Measurements from ENCODE around the gene ADAP2.
"Not testable (repeated sequence)": the region's sequence is repeated elsewhere in the genome, so short reads cannot be mapped to it uniquely, and the experiment has no call there.

ADAP2 gene, protein sequence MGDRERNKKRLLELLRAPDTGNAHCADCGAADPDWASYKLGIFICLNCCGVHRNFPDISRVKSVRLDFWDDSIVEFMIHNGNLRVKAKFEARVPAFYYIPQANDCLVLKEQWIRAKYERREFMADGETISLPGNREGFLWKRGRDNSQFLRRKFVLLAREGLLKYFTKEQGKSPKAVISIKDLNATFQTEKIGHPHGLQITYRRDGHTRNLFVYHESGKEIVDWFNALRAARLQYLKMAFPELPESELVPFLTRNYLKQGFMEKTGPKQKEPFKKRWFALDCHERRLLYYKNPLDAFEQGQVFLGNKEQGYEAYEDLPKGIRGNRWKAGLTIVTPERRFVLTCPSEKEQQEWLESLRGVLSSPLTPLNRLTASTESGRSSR

DNA sequence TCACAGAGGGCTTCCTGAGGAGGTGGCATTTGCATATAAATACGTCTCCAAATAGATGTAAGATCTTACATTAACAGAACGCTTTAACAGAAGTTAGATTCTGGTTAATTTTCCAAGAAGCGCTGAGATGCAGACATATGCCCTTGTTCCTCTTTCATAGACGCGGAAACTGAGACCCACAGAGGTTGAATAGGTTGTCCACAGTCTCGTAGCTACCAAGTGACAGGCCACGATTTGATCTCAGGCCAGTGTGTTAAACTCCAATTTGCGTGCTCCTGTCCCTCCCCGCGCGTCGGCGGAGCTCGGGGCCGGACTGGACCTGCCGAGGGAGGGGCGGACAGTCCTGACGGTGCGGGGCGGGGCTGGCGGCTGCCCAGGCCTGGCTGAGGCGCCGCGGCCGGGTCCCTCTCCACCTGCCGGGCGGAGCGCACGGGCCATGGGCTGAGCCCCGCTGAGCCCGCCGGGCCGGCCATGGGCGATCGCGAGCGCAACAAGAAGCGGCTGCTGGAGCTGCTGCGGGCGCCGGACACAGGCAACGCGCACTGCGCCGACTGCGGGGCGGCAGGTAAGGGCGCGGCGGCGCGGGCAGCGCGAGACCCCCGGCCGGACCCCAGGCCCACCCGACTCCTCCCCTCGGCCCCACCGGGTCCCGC is at the start of gene ADAP2:
Gene ADAP2, plus strand, starts transcription at position 402 of the 653 bp plus-strand sequence. Its CDS starts 70 bp downstream, at position 472.
- no peak for DNase-seq

DNA sequence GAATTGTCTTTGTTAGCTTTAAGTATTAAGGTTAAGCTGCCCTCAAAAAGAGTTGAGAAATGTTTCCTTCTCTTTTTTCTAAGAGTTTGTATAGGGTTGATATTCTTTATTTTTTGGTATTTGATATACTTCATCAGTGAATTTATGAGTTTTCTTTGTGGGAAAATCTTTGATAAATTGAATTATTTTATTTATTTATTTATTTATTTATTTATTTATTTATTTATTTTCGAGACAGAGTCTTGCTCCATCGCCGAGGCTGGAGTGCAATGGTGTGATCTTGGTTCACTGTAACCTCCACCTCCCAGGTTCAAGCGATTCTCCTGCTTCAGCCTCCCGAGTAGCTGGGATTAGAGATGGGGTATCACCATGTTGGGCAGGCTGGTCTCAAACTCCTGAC is 35.6 kb upstream of the ADAP2 start:
- no peak for DNase-seq

DNA sequence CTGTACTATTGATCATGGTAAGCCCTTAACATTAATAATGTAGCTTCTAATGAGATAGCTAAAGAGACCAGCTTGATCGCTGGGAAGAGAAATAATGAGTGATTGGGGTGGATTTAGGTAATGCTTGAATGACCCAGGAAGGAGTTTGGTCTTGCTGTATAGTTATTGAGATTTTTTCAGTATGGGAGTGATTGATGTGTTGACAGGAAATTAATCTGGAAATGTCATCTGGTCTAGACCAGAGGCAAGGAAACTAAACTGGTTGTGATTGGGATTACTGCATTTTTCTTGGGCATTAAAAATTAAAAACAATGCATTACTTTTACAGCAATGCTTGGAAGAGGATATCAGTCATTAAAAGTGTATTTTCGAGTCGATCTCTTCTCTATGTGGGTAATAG is 27.5 kb upstream of the ADAP2 start:
- no peak for DNase-seq

DNA sequence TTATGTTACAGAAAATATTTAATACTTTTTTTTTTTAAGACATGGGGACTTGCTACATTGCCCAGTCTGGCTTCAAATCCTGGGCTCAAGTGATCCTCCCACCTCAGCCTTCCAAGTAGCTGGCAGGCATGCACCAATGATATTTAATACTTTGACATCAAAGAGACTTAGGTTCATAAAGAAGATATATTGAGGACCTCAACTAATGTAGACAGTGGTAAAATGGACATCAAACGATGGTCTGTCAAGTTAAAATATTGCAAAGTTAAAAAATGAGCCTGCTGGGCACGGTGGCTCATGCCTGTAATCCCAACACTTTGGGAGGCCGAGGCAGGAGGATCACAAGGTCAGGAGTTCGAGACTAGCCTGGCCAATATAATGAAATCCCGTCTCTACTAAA is 24.4 kb upstream of the ADAP2 start:
- DNase-seq, result no peak

DNA sequence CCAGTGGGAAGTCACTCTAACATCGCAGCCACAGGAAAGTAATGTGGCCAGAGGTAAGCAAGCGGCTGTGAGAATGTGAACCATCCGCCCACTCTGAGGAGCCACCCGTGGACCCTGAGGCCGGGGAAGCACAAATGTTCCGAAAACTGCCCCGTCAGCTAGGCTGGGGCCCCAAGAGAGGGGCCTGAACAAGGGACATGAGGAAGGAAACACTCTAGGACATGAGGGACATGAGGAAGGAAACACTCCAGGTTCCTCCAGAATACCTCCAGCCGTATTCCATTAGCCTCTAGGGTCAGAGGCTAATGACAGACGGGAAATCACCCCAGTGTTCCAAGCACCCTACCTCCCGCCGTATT is 16.0 kb upstream of the ADAP2 start:
- DNase-seq, result no peak

DNA sequence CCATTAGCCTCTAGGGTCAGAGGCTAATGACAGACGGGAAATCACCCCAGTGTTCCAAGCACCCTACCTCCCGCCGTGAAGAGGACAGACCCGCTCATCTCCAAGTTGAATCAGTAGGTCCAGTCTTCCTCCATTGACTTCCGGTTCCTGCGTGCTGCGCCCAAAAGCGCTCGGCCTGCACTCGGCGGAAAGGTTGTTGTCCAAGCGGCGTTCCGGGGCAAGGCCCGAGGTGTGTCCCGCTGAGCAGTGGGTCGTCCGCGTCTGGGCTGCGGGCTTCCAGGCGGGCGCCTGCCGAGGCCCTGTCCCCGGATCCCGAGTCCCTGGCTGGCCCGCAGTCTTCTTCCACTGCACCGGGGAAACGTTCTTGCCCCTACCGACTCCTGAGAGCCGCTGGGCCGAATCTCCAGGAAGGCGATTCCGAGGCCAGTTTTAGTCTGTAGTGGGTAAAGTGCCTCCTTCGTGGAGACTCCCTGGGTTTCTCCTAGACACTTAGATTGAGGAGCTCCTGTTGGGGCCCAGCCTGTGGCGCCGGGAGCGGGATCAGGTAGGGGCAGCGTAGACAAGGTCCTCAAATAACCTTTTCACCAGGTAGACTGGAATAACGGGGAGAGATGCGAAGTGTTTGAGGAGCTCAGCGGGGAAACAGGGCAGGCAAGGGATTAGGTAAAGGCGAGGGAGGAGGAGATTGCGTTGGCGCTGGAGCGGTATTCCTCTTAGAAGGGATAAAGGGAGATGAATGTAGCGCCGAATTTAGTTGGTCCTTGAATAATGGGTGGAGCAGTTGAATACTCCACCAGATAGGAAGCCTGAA is 15.4 kb upstream of the ADAP2 start, which contains the start of gene TEFM:
Gene TEFM, minus strand, starts transcription at position 138 of the 811 bp plus-strand sequence. Its CDS starts 40 bp downstream, at position 98.
- DNase-seq, result peak; percentile 90

DNA sequence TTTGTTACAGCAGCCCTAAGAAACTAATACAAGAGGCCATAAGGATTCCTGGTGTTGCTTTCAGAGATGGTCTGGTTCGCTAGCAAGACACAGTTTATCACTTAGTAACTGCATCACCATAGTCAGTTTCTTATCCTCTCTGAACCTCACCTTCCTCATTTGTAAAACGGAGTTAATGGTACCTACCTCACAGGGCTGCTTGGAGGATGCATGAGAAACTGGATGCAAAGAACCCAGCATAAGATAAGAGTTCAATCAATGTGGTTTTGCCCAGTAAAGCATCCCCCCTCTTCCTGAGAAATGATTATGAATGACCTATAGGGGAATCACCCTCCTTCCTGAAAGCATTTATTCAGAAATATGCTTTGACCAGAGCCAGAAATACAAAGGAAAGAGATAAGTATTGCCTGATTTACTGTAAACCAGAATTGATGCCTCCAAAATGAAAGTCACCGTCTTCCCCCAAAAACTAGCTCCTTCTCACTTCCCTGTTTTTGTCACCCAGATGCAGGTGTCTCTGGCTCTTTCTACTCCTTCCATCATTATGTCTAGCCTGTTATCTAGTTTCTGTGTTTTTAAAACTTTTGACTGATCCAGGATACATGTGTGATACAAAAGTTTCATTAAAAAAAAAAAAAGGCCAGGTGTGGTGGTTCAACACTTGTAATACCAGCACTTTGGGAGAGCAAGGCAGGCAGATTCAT is 12.9 kb upstream of the ADAP2 start:
- DNase-seq, result no peak

DNA sequence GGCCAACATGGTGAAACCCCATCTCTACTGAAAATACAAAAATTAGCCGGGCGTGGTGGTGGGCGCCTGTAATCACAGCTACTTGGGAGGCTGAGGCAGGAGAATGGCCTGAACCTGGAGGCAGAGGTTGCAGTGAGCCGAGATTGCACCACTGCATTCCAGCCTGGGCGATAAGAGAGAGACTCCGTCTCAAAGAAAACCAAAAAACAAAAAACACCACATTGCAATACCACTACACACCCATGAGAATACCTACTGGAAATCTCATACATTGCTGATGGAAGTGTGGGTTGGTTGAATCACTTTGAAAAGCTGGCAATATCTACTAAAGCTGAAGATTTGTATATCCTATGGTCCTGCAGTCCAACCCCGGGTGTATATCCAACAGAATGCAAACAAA is 11.6 kb upstream of the ADAP2 start:
- not testable (repeated sequence) for DNase-seq

DNA sequence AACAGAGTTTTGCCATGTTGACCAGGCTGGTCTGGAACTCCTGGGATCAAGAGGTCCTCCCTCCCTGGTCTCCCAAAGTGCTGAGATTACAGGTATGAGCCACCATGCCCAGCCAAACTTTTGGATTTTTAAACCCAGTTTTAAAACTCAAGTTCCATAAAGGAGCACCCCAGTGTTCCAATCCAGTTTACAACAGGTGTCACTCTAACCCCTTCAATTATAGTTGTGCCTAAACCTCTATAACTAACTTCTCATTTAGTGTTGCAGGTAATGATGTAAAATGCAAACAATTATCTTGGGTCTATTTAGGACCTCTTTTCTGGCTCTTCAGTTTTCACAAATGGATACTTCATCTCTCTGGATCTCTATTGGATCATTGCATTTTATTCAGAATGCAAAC is 7.8 kb upstream of the ADAP2 start:
- no peak for DNase-seq

DNA sequence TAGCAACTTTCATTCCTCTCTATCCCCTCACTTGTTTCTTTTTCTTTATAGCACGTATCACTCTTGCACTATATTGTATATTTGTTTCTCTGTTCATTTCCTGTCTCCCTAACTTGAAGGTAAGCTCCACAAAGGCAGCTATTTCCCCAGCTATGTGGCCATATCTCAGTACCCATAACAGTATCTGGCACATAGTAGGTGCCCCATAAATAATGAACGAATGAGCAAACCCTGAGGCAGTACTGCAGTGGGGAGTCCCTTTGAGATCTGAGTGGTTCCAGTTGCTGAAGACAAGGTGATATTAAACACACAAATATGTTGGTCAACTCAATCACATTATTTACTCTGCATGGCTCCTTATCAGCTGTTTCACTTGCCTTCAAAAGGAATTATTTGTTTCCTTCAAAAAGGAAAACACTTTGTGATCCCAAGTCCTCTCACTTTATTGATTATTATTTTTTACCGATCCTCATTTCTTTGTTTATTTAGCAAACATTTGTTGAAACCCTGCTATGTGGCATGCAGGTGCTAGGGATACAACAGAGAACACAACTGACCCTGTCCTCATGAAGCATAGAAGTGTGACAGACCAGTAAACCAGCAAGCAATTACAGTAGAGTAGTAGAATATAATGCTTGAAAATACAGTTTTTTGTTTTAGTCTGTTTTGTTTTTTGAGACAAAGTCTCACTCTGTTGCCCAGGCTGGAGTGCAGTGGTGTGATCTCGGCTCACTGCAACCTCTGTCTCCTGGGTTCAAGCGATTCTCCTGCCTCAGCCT is 5.7 kb upstream of the ADAP2 start:
- DNase-seq, result no peak

DNA sequence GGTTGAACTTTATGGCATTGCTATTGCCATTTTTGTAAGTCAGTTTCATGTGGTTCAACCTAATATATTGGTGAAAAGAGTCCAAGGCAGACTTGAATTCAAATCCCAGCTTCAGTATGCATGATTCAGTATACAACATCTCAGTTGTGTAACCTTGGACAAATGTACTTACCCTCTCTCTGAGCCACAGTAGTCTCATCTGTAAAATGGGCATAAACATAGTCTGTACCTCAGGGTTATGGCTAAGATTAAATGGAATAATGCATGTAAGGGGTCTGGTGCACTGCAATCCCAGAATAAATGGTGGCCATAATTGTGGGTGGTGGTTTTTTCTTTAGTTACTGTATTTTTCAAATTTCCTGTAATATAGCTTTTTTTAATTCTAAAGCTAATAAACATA is 4.7 kb upstream of the ADAP2 start:
- DNase-seq, result no peak

DNA sequence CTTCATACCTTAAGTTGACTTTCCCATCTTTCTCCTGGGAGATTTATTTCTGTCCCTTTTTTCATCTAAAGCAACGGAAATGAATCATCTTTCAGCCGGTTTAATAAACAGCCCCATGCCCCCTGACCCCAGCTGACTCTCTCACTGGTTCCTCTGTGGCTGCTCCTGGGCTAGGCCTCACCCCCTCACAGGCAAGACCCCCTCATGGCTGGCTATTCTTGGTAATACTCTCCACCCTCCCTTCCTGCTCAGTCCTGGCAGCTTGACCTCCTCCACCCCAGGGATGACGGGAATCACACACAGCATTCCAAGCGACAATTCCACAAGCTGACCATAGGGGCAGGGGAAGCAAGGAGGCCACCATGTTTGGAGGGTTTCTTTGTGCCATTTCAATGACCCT is 1.5 kb upstream of the ADAP2 start:
- DNase-seq, result no peak

DNA sequence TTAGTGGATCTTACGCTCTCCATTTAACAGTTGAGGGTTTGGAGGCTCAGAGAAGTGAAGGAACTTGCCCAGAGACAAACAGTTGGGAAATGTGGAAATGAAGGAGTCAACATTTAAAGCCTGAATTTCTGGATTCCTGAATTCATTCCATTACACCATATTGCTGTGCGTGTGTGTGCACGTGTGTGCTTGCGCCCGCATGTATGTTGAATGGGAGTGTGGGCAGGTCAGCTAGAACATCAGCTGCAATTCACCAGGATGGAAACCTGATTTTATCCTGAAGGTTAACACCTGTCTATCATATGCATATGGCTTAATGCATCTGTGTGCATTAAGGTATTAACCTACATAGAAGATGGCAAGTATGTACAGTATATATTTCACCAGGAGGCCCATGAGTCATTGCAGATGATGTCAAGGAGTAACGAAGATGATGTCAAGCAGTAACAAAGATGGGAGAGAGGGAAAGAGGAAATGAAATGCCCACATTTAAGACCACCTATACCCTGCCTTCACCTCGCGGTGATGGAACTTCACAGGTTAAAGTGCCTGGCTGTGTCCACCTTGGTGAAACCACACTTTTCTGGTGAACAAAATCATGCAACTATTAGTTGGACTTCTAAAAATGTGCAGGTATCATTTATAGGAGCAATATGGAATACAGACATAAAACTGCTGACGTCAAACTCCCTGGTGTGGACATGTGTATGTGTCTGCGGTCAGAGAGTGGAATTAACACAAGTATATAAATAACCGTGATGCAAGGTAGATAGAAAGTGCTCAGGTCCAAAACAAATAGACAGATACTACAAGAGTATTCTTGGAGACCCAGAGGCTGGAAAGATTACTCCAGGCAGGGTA is 832 bp upstream of the ADAP2 start:
- no peak for DNase-seq

DNA sequence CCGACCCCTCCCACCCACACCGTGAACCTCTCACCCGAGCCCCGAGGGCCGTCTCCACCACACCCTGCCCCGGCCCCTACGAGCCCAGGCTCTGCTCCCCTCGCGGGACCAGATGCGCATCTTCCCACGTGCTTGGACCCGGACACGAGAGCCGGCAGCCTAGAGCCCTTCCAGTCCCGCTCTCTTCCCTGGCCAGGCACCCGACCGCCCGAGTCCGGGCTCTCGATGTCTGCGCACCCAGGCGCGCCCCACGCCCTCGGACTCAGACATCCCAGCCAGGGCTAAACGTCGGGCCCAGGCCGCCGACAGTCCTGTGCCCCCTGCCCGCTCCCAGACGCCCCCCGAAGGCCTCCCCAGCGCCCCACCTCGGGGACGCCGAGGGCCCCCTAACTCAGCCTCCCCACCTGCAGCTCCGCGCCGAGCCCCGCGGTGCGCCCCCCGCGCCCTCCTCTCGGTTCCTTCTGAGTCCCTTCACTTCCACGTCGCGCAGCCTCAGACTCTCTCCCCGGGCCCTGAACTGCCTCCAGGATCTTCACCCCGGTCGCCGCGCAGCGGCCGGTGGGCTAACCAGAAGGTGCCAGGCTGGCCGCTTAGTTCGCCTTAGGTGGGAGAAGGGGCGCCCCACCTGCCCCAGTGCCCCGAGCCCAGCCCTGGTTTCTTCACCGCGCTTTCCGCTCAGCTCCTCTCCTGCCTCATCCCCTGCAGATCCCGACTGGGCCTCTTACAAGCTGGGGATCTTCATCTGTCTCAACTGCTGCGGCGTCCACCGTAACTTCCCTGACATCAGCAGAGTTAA is 688 bp downstream of the ADAP2 start:
- DNase-seq, result no peak

DNA sequence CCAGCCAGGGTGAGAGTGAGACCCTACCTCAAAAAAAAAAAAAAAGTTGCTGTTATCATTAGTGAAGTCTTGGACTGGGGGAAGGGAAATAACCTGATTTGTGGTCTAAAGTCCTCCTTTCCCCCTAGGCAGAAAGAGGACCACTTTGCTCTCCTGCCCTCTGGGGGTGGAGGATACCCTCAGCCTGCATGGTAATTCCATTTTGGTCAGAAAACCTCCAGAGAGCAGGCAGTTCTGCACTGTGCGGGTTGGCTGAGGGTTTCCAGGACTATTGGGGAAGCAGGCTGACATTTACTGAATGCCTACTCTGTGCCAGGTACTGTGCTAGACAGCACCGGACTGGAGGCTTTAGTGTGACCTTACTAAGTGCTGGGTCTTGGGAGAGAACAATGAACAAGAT is 2.6 kb downstream of the ADAP2 start:
- DNase-seq, result no peak

DNA sequence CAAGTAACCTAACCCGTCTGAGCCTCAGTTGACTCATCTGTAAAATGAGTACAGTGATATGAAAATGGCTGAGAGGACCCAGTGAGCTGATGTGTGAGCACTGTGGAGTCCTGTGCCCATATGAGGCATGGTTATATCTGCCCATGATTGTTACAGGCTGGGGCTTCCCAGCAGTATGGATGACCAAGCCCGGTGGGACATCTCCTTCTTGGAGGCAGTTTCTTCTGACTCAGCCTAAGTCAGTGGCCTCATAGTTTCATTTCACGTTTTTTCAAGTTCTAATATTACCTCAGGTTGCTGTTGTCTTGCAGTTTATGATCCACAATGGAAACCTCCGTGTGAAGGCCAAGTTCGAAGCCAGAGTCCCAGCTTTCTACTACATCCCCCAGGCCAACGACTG is 4.8 kb downstream of the ADAP2 start:
- DNase-seq, result no peak

DNA sequence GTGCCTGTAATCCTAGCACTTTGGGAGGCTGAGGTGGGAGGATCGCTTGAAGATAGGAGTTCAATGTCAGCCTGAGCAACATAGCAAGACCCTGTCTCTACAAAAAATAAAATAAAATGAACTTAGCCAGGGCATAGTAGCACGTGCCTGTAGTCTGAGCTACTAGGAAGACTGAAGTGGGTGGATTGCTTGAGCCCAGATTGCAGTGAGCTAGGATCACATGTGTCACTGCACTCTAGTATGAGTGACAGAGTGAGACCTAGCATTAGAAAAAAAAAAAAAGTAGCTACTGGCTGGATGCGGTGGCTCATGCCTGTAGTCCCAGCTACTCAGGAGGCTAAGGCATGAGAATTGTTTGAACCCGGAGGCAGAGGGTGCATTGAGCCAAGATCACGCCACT is 6.0 kb downstream of the ADAP2 start:
- DNase-seq, result no peak

DNA sequence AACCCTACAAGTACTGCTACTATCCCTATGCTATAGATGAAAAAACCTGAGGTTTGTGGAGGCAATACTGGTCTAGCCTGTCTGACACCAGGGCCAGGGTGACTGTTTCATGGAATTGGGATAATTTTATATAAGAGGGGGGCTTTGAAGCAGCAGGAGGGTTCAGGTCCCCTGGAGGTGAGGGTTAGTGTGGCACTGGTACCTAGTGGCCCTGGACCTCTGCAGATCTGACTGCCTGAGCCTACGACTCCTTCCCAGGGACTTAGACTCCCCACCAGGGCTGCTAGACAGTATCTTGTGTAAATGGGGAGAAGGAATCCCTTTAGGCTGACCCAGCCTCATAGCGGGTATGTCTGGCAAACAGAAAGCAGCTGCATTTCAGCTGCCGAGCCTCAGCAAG is 6.8 kb downstream of the ADAP2 start:
- no peak for DNase-seq

DNA sequence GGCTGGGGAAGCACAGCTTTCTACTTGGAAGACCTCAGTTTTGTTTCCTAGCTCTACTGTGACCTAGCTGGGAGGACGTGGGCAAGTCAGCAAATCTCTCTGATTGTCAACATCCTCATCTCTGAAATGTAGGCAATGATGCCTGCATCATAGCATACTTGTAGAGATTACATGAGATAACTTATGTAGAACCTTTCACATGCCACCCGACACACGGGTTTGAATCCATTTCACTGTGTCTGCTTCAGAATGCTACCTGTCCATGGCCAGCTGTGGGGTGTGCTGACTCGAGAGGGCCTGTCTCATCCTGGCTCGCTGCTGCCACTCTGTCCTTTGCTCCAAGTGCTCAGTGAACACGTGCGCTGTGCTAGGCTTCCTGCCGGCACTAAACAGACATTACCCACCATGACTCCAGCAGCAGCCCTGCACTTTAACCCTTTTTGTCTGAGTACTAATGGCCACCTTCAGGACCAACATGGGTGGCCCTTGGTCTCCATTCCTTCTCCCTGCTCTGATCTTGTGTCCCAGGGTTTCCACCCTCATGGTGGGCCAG is 7.4 kb downstream of the ADAP2 start:
- DNase-seq, result no peak

DNA sequence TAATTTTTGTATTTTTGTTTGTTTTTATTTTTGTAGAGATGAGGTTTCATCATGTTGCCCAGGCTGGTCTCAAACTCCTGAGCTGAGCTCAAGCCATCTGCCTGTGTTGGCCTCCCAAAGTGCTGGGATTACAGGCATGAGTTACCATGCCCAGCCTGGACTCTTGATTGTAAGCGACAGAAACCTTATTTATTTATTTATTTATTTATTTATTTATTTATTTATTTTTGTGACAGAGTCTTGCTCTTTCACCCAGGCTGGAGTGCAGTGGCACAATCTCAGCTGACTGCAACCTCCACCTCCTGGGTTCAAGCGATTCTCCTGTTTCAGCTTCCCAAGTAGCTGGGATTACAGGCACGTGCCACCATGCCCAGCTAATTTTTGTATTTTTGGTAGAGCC is 8.1 kb downstream of the ADAP2 start:
- DNase-seq, result not testable (repeated sequence)

Data from NCI-H748 treated with DMSO at 0.1 percent for 48 hours (cell line).